RCC 7860 (cell line): Measurements from ENCODE around the gene TBRG4.
"Not testable (repeated sequence)": the region's sequence is repeated elsewhere in the genome, so short reads cannot be mapped to it uniquely, and the experiment has no call there.

Experiments used
- DNase-seq: peaks from one replicate; pipeline ENCODE4 v3.0.0-alpha.2; 2015; ENCODE audit warnings: low spot score
- FAIRE-seq: peaks from 2 replicates; lab custom pipeline; 2012; peaks lifted over from hg19 to GRCh38; lab: Jason Lieb, UNC

The TBRG4 gene

GRCh38 chr7:45119550-45119949, 8.1 kb upstream of the TBRG4 start:
- DNase-seq (no peak), FAIRE-seq (no peak)

GRCh38 chr7:45118889-45119331, 7.4 kb upstream of the TBRG4 start:
- no peak for FAIRE-seq

GRCh38 chr7:45118292-45118691, 6.8 kb upstream of the TBRG4 start:
- no peak for DNase-seq
- no peak for FAIRE-seq

More at GRCh38 chr7:45118889-45119331, 7.4 kb upstream of the TBRG4 start:
- DNase-seq, result no peak

- FAIRE-seq, result no peak
- DNase-seq, result no peak
Measured at GRCh38 chr7:45117582-45117981, 6.1 kb upstream of the TBRG4 start.

GRCh38 chr7:45116048-45116447, 4.6 kb upstream of the TBRG4 start:
- no peak for FAIRE-seq

GRCh38 chr7:45114926-45115325, 3.4 kb upstream of the TBRG4 start:
- no peak for DNase-seq
- FAIRE-seq, result no peak

More at GRCh38 chr7:45116048-45116447, 4.6 kb upstream of the TBRG4 start:
- no peak for DNase-seq

GRCh38 chr7:45114257-45114656, 2.8 kb upstream of the TBRG4 start:
- not testable (repeated sequence) for FAIRE-seq

GRCh38 chr7:45112648-45113047, 1.2 kb upstream of the TBRG4 start:
- FAIRE-seq, result no peak
- no peak for DNase-seq

More at GRCh38 chr7:45114257-45114656, 2.8 kb upstream of the TBRG4 start:
- not testable (repeated sequence) for DNase-seq

GRCh38 chr7:45108863-45109262, 2.6 kb downstream of the TBRG4 start:
- DNase-seq (no peak), FAIRE-seq (no peak)

- no peak for DNase-seq
- FAIRE-seq, result no peak
Measured at GRCh38 chr7:45107356-45107755, 4.1 kb downstream of the TBRG4 start.

GRCh38 chr7:45106820-45107219, 4.7 kb downstream of the TBRG4 start:
- FAIRE-seq, result no peak
- no peak for DNase-seq

- FAIRE-seq (no peak), DNase-seq (no peak)
Measured at GRCh38 chr7:45105588-45106188, 5.8 kb downstream of the TBRG4 start.

- DNase-seq (no peak), FAIRE-seq (no peak)
Measured at GRCh38 chr7:45104844-45105587, 6.5 kb downstream of the TBRG4 start.

- DNase-seq (no peak), FAIRE-seq (no peak)
Measured at GRCh38 chr7:45103958-45104843, 7.3 kb downstream of the TBRG4 start.

- DNase-seq (no peak), FAIRE-seq (no peak)
Measured at GRCh38 chr7:45102785-45103712, 8.4 kb downstream of the TBRG4 start.

GRCh38 chr7:45101748-45102147, 9.7 kb downstream of the TBRG4 start:
- no peak for FAIRE-seq
- no peak for DNase-seq

GRCh38 chr7:45100761-45101480, 10.6 kb downstream of the TBRG4 start:
- DNase-seq (no peak), FAIRE-seq (no peak)

- FAIRE-seq (no peak), DNase-seq (no peak)
Measured at GRCh38 chr7:45099891-45100760, 11.4 kb downstream of the TBRG4 start.
